ENCODE measurements around the gene MOB3A. TPM values are rescaled to one million over a fixed set of nuclear protein-coding genes. Genes with fewer than 3 reads are reported as not detected.

Gene MOB3A
- total and polyA plus RNA-seq, 2 of the 13 experiments (the other 11 are each of a cell fraction or from before 2014, with no cell fraction given): 3.5 to 17.8 TPM

GRCh38 chr19:2049741-2050348 is 46.3 kb downstream of the MOB3A start (continued):
- TF ChIP-seq, protein P1, sequence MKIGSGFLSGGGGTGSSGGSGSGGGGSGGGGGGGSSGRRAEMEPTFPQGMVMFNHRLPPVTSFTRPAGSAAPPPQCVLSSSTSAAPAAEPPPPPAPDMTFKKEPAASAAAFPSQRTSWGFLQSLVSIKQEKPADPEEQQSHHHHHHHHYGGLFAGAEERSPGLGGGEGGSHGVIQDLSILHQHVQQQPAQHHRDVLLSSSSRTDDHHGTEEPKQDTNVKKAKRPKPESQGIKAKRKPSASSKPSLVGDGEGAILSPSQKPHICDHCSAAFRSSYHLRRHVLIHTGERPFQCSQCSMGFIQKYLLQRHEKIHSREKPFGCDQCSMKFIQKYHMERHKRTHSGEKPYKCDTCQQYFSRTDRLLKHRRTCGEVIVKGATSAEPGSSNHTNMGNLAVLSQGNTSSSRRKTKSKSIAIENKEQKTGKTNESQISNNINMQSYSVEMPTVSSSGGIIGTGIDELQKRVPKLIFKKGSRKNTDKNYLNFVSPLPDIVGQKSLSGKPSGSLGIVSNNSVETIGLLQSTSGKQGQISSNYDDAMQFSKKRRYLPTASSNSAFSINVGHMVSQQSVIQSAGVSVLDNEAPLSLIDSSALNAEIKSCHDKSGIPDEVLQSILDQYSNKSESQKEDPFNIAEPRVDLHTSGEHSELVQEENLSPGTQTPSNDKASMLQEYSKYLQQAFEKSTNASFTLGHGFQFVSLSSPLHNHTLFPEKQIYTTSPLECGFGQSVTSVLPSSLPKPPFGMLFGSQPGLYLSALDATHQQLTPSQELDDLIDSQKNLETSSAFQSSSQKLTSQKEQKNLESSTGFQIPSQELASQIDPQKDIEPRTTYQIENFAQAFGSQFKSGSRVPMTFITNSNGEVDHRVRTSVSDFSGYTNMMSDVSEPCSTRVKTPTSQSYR (CRISPR knock-in tag; IDR thresholded peaks at IDR 0.05; ENCODE audit: borderline replicate concordance): peak; percentile 58; the same call in 1 of the 2 replicates
- TF ChIP-seq RXRA (CRISPR knock-in tag; IDR thresholded peaks at IDR 0.05): peak; percentile 43; the same call in 1 of the 2 replicates
- no peak; the same call in 1 of the 2 replicates for TF ChIP-seq ZBED4 (CRISPR knock-in tag; IDR thresholded peaks at IDR 0.05; ENCODE audit: borderline replicate concordance)
- no peak for TF ChIP-seq TRIM24 (CRISPR knock-in tag; IDR thresholded peaks at IDR 0.05)
- TF ChIP-seq, protein P2, sequence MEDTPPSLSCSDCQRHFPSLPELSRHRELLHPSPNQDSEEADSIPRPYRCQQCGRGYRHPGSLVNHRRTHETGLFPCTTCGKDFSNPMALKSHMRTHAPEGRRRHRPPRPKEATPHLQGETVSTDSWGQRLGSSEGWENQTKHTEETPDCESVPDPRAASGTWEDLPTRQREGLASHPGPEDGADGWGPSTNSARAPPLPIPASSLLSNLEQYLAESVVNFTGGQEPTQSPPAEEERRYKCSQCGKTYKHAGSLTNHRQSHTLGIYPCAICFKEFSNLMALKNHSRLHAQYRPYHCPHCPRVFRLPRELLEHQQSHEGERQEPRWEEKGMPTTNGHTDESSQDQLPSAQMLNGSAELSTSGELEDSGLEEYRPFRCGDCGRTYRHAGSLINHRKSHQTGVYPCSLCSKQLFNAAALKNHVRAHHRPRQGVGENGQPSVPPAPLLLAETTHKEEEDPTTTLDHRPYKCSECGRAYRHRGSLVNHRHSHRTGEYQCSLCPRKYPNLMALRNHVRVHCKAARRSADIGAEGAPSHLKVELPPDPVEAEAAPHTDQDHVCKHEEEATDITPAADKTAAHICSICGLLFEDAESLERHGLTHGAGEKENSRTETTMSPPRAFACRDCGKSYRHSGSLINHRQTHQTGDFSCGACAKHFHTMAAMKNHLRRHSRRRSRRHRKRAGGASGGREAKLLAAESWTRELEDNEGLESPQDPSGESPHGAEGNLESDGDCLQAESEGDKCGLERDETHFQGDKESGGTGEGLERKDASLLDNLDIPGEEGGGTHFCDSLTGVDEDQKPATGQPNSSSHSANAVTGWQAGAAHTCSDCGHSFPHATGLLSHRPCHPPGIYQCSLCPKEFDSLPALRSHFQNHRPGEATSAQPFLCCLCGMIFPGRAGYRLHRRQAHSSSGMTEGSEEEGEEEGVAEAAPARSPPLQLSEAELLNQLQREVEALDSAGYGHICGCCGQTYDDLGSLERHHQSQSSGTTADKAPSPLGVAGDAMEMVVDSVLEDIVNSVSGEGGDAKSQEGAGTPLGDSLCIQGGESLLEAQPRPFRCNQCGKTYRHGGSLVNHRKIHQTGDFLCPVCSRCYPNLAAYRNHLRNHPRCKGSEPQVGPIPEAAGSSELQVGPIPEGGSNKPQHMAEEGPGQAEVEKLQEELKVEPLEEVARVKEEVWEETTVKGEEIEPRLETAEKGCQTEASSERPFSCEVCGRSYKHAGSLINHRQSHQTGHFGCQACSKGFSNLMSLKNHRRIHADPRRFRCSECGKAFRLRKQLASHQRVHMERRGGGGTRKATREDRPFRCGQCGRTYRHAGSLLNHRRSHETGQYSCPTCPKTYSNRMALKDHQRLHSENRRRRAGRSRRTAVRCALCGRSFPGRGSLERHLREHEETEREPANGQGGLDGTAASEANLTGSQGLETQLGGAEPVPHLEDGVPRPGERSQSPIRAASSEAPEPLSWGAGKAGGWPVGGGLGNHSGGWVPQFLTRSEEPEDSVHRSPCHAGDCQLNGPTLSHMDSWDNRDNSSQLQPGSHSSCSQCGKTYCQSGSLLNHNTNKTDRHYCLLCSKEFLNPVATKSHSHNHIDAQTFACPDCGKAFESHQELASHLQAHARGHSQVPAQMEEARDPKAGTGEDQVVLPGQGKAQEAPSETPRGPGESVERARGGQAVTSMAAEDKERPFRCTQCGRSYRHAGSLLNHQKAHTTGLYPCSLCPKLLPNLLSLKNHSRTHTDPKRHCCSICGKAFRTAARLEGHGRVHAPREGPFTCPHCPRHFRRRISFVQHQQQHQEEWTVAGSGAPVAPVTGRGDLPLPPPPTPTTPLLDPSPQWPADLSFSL (CRISPR knock-in tag; IDR thresholded peaks at IDR 0.05): peak; percentile 98
- no peak for TF ChIP-seq NONO (IDR thresholded peaks at IDR 0.05)
- TF ChIP-seq NONO (CRISPR knock-in tag; conservative IDR thresholded peaks at IDR 0.05): peak; percentile 53; the same call in 1 of the 2 replicates
- TF ChIP-seq, protein P3, sequence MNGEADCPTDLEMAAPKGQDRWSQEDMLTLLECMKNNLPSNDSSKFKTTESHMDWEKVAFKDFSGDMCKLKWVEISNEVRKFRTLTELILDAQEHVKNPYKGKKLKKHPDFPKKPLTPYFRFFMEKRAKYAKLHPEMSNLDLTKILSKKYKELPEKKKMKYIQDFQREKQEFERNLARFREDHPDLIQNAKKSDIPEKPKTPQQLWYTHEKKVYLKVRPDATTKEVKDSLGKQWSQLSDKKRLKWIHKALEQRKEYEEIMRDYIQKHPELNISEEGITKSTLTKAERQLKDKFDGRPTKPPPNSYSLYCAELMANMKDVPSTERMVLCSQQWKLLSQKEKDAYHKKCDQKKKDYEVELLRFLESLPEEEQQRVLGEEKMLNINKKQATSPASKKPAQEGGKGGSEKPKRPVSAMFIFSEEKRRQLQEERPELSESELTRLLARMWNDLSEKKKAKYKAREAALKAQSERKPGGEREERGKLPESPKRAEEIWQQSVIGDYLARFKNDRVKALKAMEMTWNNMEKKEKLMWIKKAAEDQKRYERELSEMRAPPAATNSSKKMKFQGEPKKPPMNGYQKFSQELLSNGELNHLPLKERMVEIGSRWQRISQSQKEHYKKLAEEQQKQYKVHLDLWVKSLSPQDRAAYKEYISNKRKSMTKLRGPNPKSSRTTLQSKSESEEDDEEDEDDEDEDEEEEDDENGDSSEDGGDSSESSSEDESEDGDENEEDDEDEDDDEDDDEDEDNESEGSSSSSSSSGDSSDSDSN (CRISPR knock-in tag; IDR thresholded peaks at IDR 0.05): peak; percentile 58; the same call in 1 of the 2 replicates
- TF ChIP-seq, protein P4, sequence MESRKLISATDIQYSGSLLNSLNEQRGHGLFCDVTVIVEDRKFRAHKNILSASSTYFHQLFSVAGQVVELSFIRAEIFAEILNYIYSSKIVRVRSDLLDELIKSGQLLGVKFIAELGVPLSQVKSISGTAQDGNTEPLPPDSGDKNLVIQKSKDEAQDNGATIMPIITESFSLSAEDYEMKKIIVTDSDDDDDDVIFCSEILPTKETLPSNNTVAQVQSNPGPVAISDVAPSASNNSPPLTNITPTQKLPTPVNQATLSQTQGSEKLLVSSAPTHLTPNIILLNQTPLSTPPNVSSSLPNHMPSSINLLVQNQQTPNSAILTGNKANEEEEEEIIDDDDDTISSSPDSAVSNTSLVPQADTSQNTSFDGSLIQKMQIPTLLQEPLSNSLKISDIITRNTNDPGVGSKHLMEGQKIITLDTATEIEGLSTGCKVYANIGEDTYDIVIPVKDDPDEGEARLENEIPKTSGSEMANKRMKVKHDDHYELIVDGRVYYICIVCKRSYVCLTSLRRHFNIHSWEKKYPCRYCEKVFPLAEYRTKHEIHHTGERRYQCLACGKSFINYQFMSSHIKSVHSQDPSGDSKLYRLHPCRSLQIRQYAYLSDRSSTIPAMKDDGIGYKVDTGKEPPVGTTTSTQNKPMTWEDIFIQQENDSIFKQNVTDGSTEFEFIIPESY (CRISPR knock-in tag; IDR thresholded peaks at IDR 0.05): peak; percentile 52; the same call in 1 of the 2 replicates
- TF ChIP-seq ZNF317 (CRISPR knock-in tag; IDR thresholded peaks at IDR 0.05): peak; percentile 25; the same call in 1 of the 2 replicates

All from HepG2 (cell line).